ENCODE data around the gene BNC1.
"Not testable (repeated sequence)": the region's sequence is repeated elsewhere in the genome, so short reads cannot be mapped to it uniquely, and the experiment has no call there.

The BNC1 gene

GRCh38 chr15:83248151-83249029 is 36.1 kb downstream of the BNC1 start:
- no peak for DNase-seq

GRCh38 chr15:83243634-83244033 is 40.8 kb downstream of the BNC1 start:
- no peak for DNase-seq

- DNase-seq, result no peak
These were observed 54.2 kb downstream of the BNC1 start for GRCh38 chr15:83230242-83230641.

- no peak for DNase-seq
These were observed 59.0 kb downstream of the BNC1 start for GRCh38 chr15:83225449-83225848.

- not testable (repeated sequence) for DNase-seq
These were observed 62.7 kb downstream of the BNC1 start for GRCh38 chr15:83221781-83222180.

- DNase-seq, result no peak
These were observed 65.4 kb downstream of the BNC1 start for GRCh38 chr15:83219026-83219425.

- no peak for DNase-seq
These were observed 69.2 kb downstream of the BNC1 start for GRCh38 chr15:83215306-83215705.

GRCh38 chr15:83210619-83211018 is 73.8 kb downstream of the BNC1 start:
- DNase-seq, result no peak

GRCh38 chr15:83209333-83209732 is 75.1 kb downstream of the BNC1 start:
- DNase-seq, result no peak

- DNase-seq, result no peak
These were observed 76.2 kb downstream of the BNC1 start for GRCh38 chr15:83208367-83208661.

- peak; percentile 50 for DNase-seq
These were observed 76.7 kb downstream of the BNC1 start, which contains the start of gene HDGFL3 for GRCh38 chr15:83207660-83208366. HDGFL3 (minus strand) TSS chr15:83207823; CDS start chr15:83207414, 409 bp downstream.

- DNase-seq, result peak; percentile 29
These were observed 77.3 kb downstream of the BNC1 start for GRCh38 chr15:83207009-83207659.

- DNase-seq, result no peak
These were observed 77.9 kb downstream of the BNC1 start for GRCh38 chr15:83206526-83207008.
